K562 (cell line): Measurements from ENCODE around the gene MCEMP1. TPM values are rescaled to one million over a fixed set of nuclear protein-coding genes. Genes with fewer than 3 reads are reported as not detected.

ENCODE experiments used
- CTBP1 ChIP-seq: fragments of 450-650 bp; IDR thresholded peaks from 2 replicates; pipeline ENCODE4 v1.6.1; 2016; ENCODE audit warnings: borderline replicate concordance
- HMG20A ChIP-seq: fragments of 450-650 bp; formaldehyde crosslinking; conservative IDR thresholded peaks from 2 replicates; pipeline ENCODE4 v1.4.0; 2020; ENCODE audit warnings: mild to moderate bottlenecking, mixed read lengths
- HNRNPL ChIP-seq: fragments of 200-400 bp; formaldehyde crosslinking; IDR thresholded peaks from 2 replicates; pipeline ENCODE4 v1.6.1; 2017; ENCODE audit warnings: low read depth, mild to moderate bottlenecking, low read length
- JUNB ChIP-seq: fragments of 450-650 bp; formaldehyde crosslinking; conservative IDR thresholded peaks from 2 replicates; pipeline ENCODE4 v1.4.0; 2020; ENCODE audit warnings: mild to moderate bottlenecking
- NCOA6 ChIP-seq: fragments of 450-650 bp; IDR thresholded peaks from 2 replicates; pipeline ENCODE4 v1.6.1; 2017; ENCODE audit warnings: mild to moderate bottlenecking
- PBX2 ChIP-seq, 2 experiments: IDR thresholded peaks in 1 of 2; conservative IDR thresholded peaks in 1 of 2; 2 replicates each; pipeline ENCODE4 v1.6.1; 2016; ENCODE audit warnings: low read depth in 2 of 2, mild to moderate bottlenecking in 1 of 2, missing compliant biosample characterization in 1 of 2, missing genetic modification characterization in 1 of 2, moderate library complexity in 1 of 2
- POLR3G ChIP-seq: IDR thresholded peaks from 2 replicates; pipeline ENCODE4 v1.6.1; 2011; ENCODE audit not compliant: insufficient read length, insufficient replicate concordance; ENCODE audit errors: extremely low read depth
- RBBP5 ChIP-seq: fragments of 200-600 bp; sonication (generic); IDR thresholded peaks from 2 replicates; pipeline ENCODE4 v1.6.1; 2012; ENCODE audit warnings: borderline replicate concordance, mild to moderate bottlenecking, low read length, control low read depth, inconsistent platforms; ENCODE audit not compliant: insufficient read depth, poor library complexity, severe bottlenecking
- RFX5 ChIP-seq: IDR thresholded peaks from 2 replicates; pipeline ENCODE4 v1.6.1; 2011; ENCODE audit warnings: low read depth, mild to moderate bottlenecking, improper control_type of control experiment, low read length
- SIN3A ChIP-seq, 2 experiments: fragments of 150-350 bp in 1 of 2; IDR thresholded peaks; 2 replicates each; pipeline ENCODE4 v1.6.1; 2011 to 2016; ENCODE audit warnings: borderline replicate concordance in 2 of 2, low read depth in 2 of 2, low read length in 2 of 2, mild to moderate bottlenecking in 2 of 2, moderate library complexity in 2 of 2; ENCODE audit not compliant: control insufficient read depth in 1 of 2
- XRCC4 ChIP-seq: IDR thresholded peaks from one replicate; pipeline ENCODE4 v1.6.1; 2011; ENCODE audit not compliant: insufficient read depth, insufficient read length; ENCODE audit errors: extremely low read depth
- ZBTB9 ChIP-seq: fragments of 450-650 bp; formaldehyde crosslinking; IDR thresholded peaks from 2 replicates; pipeline ENCODE4 v1.4.0; 2020; ENCODE audit warnings: mild to moderate bottlenecking, moderate library complexity
- ZFP91 ChIP-seq: sonication (generic); formaldehyde crosslinking; IDR thresholded peaks from 2 replicates; pipeline ENCODE4 v1.8.0; 2022; ENCODE audit warnings: mild to moderate bottlenecking, missing genetic modification reagents
- ZNF347 ChIP-seq: fragments of 450-650 bp; formaldehyde crosslinking; IDR thresholded peaks from 2 replicates; pipeline ENCODE4 v1.4.0; 2020; ENCODE audit warnings: low read depth, mild to moderate bottlenecking, moderate library complexity
- ZNF584 ChIP-seq: fragments of 200-800 bp; sonication (Bioruptor generic); IDR thresholded peaks from 2 replicates; pipeline ENCODE4 v1.6.1; 2016; ENCODE audit warnings: low read depth, mild to moderate bottlenecking, missing genetic modification characterization, missing compliant biosample characterization
- ZNF696 ChIP-seq: fragments of 250-450 bp; sonication (Bioruptor Pico); conservative IDR thresholded peaks from 2 replicates; pipeline ENCODE4 v1.4.0; 2020; ENCODE audit warnings: mild to moderate bottlenecking, moderate library complexity
- polyA plus RNA-seq, 8 experiments: library from polyadenylated mRNA; depleted of rRNA in 4 of 8; stranded (reverse) in 5 of 8; unstranded in 3 of 8; fragments of >200 nt; fragmentation: Nextera tagmentation in 2 of 8; fragmentation: Illumina TruSeq in 1 of 8; extraction: Ambion mirVana in 2 of 8; extraction: Trizol in 1 of 8; gene quantifications; 2 replicates each; pipeline versions ENCODE4 v1.2.1 to v1.2.3, GENCODE V29; 2011 to 2014; ENCODE audit warnings: inconsistent platforms in 1 of 8, missing spikeins in 1 of 8
- total RNA-seq, 7 experiments: library from RNA; depleted of rRNA in 6 of 7; stranded (reverse); fragments of >200 nt in 6 of 7; fragmentation: Illumina TruSeq in 2 of 7; extraction: Trizol in 2 of 7; gene quantifications; 2 replicates each; pipeline versions ENCODE4 v1.2.1 to v1.2.3, GENCODE V29; 2011 to 2021; ENCODE audit warnings: low replicate concordance in 1 of 7
- TF ChIP-seq, protein P1 (sequence below): fragments of 450-650 bp; IDR thresholded peaks from 2 replicates; pipeline ENCODE4 v1.6.1; 2014; ENCODE audit warnings: low read depth, mild to moderate bottlenecking, moderate library complexity, borderline replicate concordance

Gene MCEMP1
- total and polyA plus RNA-seq, 9 of the 15 experiments (the other 6 are each of a cell fraction or from before 2014, with no cell fraction given): 0.11 to 1.8 (median 0.51) TPM

DNA sequence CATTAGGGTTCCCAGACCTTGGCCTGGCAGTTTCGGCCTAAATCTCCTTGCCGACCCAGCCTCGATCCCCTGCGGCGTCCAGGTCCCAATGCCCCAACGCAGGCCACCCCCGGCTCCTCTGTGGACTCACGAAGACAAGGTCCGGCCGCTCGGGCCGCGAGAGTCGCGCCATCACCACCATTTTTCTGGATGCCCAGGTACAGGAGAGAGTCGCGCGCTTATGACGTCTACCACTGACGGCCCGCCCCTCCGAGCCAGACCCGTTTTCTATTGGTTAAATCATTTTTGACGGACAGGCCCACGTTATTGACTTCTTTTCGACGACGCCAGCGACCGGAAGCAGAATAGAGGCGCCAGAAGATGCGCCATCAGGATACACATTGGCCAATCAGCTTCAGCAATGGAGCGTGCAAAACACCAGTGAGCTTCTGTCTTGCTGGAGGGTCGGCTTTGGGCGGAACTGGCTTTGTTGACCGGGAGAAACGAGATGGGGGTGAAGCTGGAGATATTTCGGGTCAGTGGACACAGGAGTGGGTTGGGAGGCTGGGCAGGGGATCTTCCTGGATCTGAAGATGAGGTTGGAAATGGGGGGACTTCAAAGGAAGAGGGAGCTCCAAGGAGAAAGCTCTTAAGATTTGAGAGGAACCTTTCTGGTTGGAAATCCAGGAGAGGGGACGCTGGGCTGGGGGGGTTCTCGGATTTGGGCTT is 47.4 kb upstream of the MCEMP1 start, which contains the start of the genes PET100 and XAB2 (continued):
- TF ChIP-seq, protein P1, sequence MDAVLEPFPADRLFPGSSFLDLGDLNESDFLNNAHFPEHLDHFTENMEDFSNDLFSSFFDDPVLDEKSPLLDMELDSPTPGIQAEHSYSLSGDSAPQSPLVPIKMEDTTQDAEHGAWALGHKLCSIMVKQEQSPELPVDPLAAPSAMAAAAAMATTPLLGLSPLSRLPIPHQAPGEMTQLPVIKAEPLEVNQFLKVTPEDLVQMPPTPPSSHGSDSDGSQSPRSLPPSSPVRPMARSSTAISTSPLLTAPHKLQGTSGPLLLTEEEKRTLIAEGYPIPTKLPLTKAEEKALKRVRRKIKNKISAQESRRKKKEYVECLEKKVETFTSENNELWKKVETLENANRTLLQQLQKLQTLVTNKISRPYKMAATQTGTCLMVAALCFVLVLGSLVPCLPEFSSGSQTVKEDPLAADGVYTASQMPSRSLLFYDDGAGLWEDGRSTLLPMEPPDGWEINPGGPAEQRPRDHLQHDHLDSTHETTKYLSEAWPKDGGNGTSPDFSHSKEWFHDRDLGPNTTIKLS: peak; percentile 34; the same call in 1 of the 2 replicates
- TF ChIP-seq NCOA6 (no peak), HMG20A (CRISPR knock-in tag) (no peak), POLR3G (no peak), SIN3A (IDR thresholded peaks at IDR 0.05; ENCODE audit: borderline replicate concordance in 2 of 2, control insufficient read depth in 1 of 2, low read depth in 2 of 2, low read length in 2 of 2) (peak; percentile 49 to 81; a peak in 3 of 4 replicates), CTBP1 (peak; percentile 27; the same call in 1 of the 2 replicates), XRCC4 (no peak), RBBP5 (peak; percentile 78), ZNF696 (no peak), RFX5 (no peak), PBX2 (CRISPR knock-in tag; IDR thresholded peaks at IDR 0.05; ENCODE audit: low read depth) (peak; percentile 92), PBX2 (tag; conservative IDR thresholded peaks at IDR 0.05; ENCODE audit: low read depth) (peak; percentile 100), ZNF584 (CRISPR knock-in tag) (no peak), ZBTB9 (CRISPR knock-in tag) (no peak), HNRNPL (no peak), ZNF347 (no peak), JUNB (no peak), ZFP91 (CRISPR knock-in tag) (no peak)
